NK-92 (cell line): Measurements from ENCODE around the gene NPDC1.

ENCODE experiments used
- DNase-seq: peaks from one replicate; lab custom pipeline; 2025; ENCODE audit not compliant: unreplicated experiment; lab: John Stamatoyannopoulos, UW

The NPDC1 gene

GRCh38 chr9:137057545-137057944 is 11.6 kb upstream of the NPDC1 start:
- no peak for DNase-seq

- DNase-seq, result no peak
Measured at GRCh38 chr9:137056739-137057415, 10.9 kb upstream of the NPDC1 start.

GRCh38 chr9:137055385-137056364 is 9.7 kb upstream of the NPDC1 start:
- no peak for DNase-seq

GRCh38 chr9:137054932-137055384 is 9.0 kb upstream of the NPDC1 start:
- no peak for DNase-seq

GRCh38 chr9:137053944-137054931 is 8.3 kb upstream of the NPDC1 start, which contains the start of gene ENTPD2:
ENTPD2 (minus strand) TSS chr9:137054061; CDS start chr9:137053997, 64 bp downstream.
- no peak for DNase-seq

GRCh38 chr9:137052998-137053943 is 7.3 kb upstream of the NPDC1 start:
- DNase-seq, result no peak

- no peak for DNase-seq
Measured at GRCh38 chr9:137052293-137052692, 6.3 kb upstream of the NPDC1 start.

- no peak for DNase-seq
Measured at GRCh38 chr9:137051145-137051724, 5.3 kb upstream of the NPDC1 start.

GRCh38 chr9:137050570-137050969 is 4.6 kb upstream of the NPDC1 start:
- no peak for DNase-seq

GRCh38 chr9:137049544-137050449 is 3.8 kb upstream of the NPDC1 start:
- DNase-seq, result no peak

GRCh38 chr9:137048655-137049543 is 2.9 kb upstream of the NPDC1 start:
- no peak for DNase-seq

- no peak for DNase-seq
Measured at GRCh38 chr9:137045294-137046087, 486 bp downstream of the NPDC1 start.

GRCh38 chr9:137044502-137045177 is 1.3 kb downstream of the NPDC1 start:
- no peak for DNase-seq

GRCh38 chr9:137044037-137044436 is 1.9 kb downstream of the NPDC1 start:
- no peak for DNase-seq

GRCh38 chr9:137042751-137043727 is 2.9 kb downstream of the NPDC1 start:
- no peak for DNase-seq
